Measurements from ENCODE around the gene EOMES.

Gene EOMES

GRCh38 chr3:27714146-27714526 is 8.0 kb downstream of the EOMES start:
- no peak overlapping the region for H3K27ac ChIP-seq
- TF ChIP-seq ZFX (IDR thresholded peaks at IDR 0.05) (no peak), CTCF (conservative IDR thresholded peaks at IDR 0.05) (no peak)

- no peak overlapping the region for H3K27ac ChIP-seq
- no peak for TF ChIP-seq CTCF (conservative IDR thresholded peaks at IDR 0.05)
- TF ChIP-seq ZFX (IDR thresholded peaks at IDR 0.05) = no peak
Measured at GRCh38 chr3:27713435-27714145, 8.5 kb downstream of the EOMES start.

- TF ChIP-seq CTCF (conservative IDR thresholded peaks at IDR 0.05) = no peak
- no peak for TF ChIP-seq ZFX (IDR thresholded peaks at IDR 0.05)
- H3K27ac ChIP-seq = no peak overlapping the region
Measured at GRCh38 chr3:27713078-27713423, 9.1 kb downstream of the EOMES start.

- no peak overlapping the region for H3K27ac ChIP-seq
- TF ChIP-seq ZFX (IDR thresholded peaks at IDR 0.05) (no peak), CTCF (conservative IDR thresholded peaks at IDR 0.05) (peak; percentile 89)
Measured at GRCh38 chr3:27712136-27713077, 9.7 kb downstream of the EOMES start.

- TF ChIP-seq ZFX (IDR thresholded peaks at IDR 0.05) (no peak), CTCF (conservative IDR thresholded peaks at IDR 0.05) (no peak)
Measured at GRCh38 chr3:27708250-27708649, 13.9 kb downstream of the EOMES start.

GRCh38 chr3:27699067-27699466 is 23.1 kb downstream of the EOMES start:
- TF ChIP-seq CTCF (conservative IDR thresholded peaks at IDR 0.05) (no peak), ZFX (IDR thresholded peaks at IDR 0.05) (no peak)
- no peak overlapping the region for H3K27ac ChIP-seq

More at GRCh38 chr3:27708250-27708649, 13.9 kb downstream of the EOMES start:
- no peak overlapping the region for H3K27ac ChIP-seq

GRCh38 chr3:27696906-27697305 is 25.2 kb downstream of the EOMES start:
- TF ChIP-seq ZFX (IDR thresholded peaks at IDR 0.05) (no peak), CTCF (conservative IDR thresholded peaks at IDR 0.05) (no peak)
- H3K27ac ChIP-seq = no peak overlapping the region
